HL-60 (cell line): ENCODE results near the gene LRRC8B.
A peak's percentile ranks its signal among the peaks of the same experiment; 100 is the strongest.

ENCODE experiments used
- DNase-seq, 2 experiments: peaks; one replicate each; pipeline ENCODE4 v3.0.0-alpha.2; 2010 to 2020; ENCODE audit warnings: low read depth in 1 of 2, low spot score in 1 of 2
- H3K27ac ChIP-seq: fragments of 250-450 bp; sonication (Bioruptor Pico); replicated peaks from 2 replicates; pipeline ENCODE4 v1.5.1; 2020; ENCODE audit warnings: mild to moderate bottlenecking, moderate library complexity
- H3K27me3 ChIP-seq: fragments of 250-450 bp; sonication (Bioruptor Pico); 2 replicates; pipeline ENCODE4 v1.5.1; 2021; ENCODE audit warnings: mild to moderate bottlenecking, moderate library complexity; ENCODE audit not compliant: insufficient read depth, poor library complexity, severe bottlenecking
- H3K4me3 ChIP-seq: replicated peaks from 2 replicates; pipeline ENCODE4 v1.5.1; 2011; ENCODE audit warnings: mild to moderate bottlenecking, control low read depth, low read length; ENCODE audit not compliant: insufficient read depth
- CTCF ChIP-seq: IDR thresholded peaks from one replicate; pipeline ENCODE4 v1.5.1; 2011; ENCODE audit warnings: low read length, control low read depth, inconsistent platforms; ENCODE audit not compliant: insufficient read depth
- GABPA ChIP-seq: IDR thresholded peaks from 2 replicates; pipeline ENCODE4 v1.6.1; 2012; ENCODE audit warnings: low read depth
- POLR2AphosphoS5 ChIP-seq: IDR thresholded peaks from 2 replicates; pipeline ENCODE4 v1.6.1; 2012; ENCODE audit warnings: low read depth
- REST ChIP-seq: IDR thresholded peaks from 2 replicates; pipeline ENCODE4 v1.6.1; 2012; ENCODE audit warnings: low read depth; ENCODE audit not compliant: insufficient replicate concordance
- SPI1 ChIP-seq: IDR thresholded peaks from 2 replicates; pipeline ENCODE4 v1.6.1; 2012; ENCODE audit warnings: low read depth, mild to moderate bottlenecking, borderline replicate concordance

LRRC8B gene

GRCh38 chr1:89536555-89537341, 12.1 kb downstream of the LRRC8B start:
- H3K27ac ChIP-seq = no peak overlapping the region
- no peak for DNase-seq
- TF ChIP-seq POLR2AphosphoS5 = no peak
- no peak for TF ChIP-seq CTCF
- no peak for TF ChIP-seq REST
- H3K27me3 ChIP-seq = no peaks in the 10 kb centered on the region
- H3K4me3 ChIP-seq = no peak overlapping the region

GRCh38 chr1:89538361-89538760, 13.7 kb downstream of the LRRC8B start:
- H3K4me3 ChIP-seq = no peak overlapping the region
- TF ChIP-seq REST (no peak), CTCF (no peak), SPI1 (no peak), POLR2AphosphoS5 (no peak), GABPA (no peak)
- H3K27me3 ChIP-seq = no peaks in the 10 kb centered on the region
- peak in 1 of 2 experiments; percentile 20 for DNase-seq
- no peak overlapping the region; the same call in 1 of the 2 replicates for H3K27ac ChIP-seq

GRCh38 chr1:89539128-89539527, 14.5 kb downstream of the LRRC8B start:
- TF ChIP-seq SPI1 = no peak
- TF ChIP-seq POLR2AphosphoS5 = no peak
- no peak for TF ChIP-seq GABPA
- TF ChIP-seq REST = no peak
- no peak for TF ChIP-seq CTCF
- Histone ChIP-seq H3K27ac (no peak overlapping the region), H3K27me3 (no peaks in the 10 kb centered on the region), H3K4me3 (no peak overlapping the region)
- no peak for DNase-seq
